ENCODE measurements around the gene SERP1.

Gene SERP1

GRCh38 chr3:150495563-150496168 lies 50.6 kb downstream of the SERP1 start:
- peak; percentile 55 for TF ChIP-seq CTCF (IDR thresholded peaks at IDR 0.05; ENCODE audit: control insufficient read depth, extremely low read depth, insufficient read depth)
- no peak for DNase-seq (ENCODE audit: low read depth)
- no peak overlapping the region for H3K4me3 ChIP-seq (ENCODE audit: low read depth, low read length)

GRCh38 chr3:150495149-150495548 lies 51.1 kb downstream of the SERP1 start:
- DNase-seq (ENCODE audit: low read depth): no peak
- no peak overlapping the region for H3K4me3 ChIP-seq (ENCODE audit: low read depth, low read length)
- TF ChIP-seq CTCF (IDR thresholded peaks at IDR 0.05; ENCODE audit: control insufficient read depth, extremely low read depth, insufficient read depth): no peak

- no peak overlapping the region for H3K4me3 ChIP-seq (ENCODE audit: low read depth, low read length)
- TF ChIP-seq CTCF (IDR thresholded peaks at IDR 0.05; ENCODE audit: control insufficient read depth, extremely low read depth, insufficient read depth): no peak
- no peak for DNase-seq (ENCODE audit: low read depth)
Observed at GRCh38 chr3:150494411-150494977, 51.8 kb downstream of the SERP1 start.

Measured in LNCaP clone FGC (cell line).